Measurements from ENCODE around the gene CNPY1.

Gene CNPY1

DNA sequence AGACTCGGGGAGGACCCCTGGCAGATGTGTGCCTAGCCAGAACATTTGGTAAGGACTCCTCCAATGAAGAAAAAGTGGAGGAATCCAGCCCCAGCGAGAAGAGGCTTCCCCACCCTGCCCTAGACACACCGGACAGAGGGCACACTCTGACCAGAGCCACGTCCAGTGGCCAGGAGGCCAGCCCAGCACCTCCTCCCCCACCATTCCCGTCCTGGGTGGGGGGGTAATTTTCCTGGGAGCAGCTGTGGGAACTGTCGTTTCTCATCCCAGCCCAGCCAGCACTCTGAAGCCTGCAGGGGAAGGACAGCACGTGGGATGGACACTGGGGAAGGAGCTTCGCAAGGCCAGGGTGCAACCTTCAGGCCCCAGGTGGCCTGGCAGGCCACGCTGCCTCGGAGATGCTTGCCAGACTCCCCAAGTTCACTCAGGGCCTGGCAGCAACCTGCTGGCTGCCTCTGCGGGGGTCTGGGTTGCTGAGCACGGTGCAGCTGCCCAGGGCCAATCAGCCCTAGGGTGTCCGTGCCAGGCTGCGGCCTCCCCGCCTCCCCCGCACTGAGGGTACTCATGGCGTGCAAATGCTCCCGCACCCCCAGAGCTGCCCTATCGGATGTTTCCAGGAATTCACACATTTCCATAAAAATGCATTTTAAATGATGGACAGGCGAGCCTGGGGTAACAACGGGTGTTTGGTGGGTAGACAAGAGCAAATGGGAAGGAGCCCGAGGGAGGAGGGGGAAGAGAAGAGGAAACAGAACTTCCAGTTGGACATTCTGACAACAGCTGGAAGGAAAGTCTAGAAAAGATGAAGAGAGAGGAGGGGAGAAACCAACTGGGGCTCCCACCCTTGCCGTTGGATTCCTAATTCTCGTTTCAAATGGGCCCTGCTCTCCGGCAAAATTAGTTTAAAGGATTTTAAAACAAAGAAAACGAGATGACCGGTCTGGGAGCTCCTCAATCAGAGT is 90.3 kb downstream of the CNPY1 start:
- TF ChIP-seq, protein P1, sequence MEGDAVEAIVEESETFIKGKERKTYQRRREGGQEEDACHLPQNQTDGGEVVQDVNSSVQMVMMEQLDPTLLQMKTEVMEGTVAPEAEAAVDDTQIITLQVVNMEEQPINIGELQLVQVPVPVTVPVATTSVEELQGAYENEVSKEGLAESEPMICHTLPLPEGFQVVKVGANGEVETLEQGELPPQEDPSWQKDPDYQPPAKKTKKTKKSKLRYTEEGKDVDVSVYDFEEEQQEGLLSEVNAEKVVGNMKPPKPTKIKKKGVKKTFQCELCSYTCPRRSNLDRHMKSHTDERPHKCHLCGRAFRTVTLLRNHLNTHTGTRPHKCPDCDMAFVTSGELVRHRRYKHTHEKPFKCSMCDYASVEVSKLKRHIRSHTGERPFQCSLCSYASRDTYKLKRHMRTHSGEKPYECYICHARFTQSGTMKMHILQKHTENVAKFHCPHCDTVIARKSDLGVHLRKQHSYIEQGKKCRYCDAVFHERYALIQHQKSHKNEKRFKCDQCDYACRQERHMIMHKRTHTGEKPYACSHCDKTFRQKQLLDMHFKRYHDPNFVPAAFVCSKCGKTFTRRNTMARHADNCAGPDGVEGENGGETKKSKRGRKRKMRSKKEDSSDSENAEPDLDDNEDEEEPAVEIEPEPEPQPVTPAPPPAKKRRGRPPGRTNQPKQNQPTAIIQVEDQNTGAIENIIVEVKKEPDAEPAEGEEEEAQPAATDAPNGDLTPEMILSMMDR (IDR thresholded peaks at IDR 0.05; ENCODE audit: low read depth, low read length): no peak
- no peak overlapping the region for H3K4me3 ChIP-seq (replicated peaks in 1 of 2; ENCODE audit: low read depth in 2 of 2, low read length in 2 of 2)
- DNase-seq (ENCODE audit: low read depth in 2 of 2): no peak

DNA sequence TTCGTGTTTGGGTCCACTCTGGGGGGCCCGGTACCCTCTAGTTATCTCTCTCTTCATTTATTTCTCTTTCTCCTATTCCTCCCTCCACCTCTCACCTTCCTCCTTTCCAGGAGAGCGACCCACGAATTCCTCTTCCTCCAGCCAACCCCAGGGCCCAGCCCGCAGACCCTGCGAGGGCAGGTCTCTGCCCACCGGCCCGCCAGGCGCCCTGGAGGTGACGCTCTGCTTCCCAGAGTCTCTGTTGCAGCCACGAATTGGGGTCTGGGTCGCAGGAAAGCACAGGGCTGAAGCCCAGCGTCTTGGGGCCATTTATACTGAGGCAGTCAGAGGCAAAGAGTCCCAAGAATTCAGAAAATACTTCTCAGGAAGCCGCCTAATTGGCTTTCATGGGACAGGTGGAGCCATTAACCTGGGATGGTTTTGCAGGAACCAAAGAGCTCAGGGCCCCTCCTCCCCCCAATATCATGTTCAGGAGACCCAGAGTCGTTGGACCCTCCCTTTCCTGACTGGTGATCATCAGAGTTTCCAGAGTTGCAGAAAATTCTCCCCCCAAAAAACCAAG is 91.1 kb downstream of the CNPY1 start:
- no peak overlapping the region for H3K4me3 ChIP-seq (replicated peaks in 1 of 2; ENCODE audit: low read depth in 2 of 2, low read length in 2 of 2)
- TF ChIP-seq, protein P1 (IDR thresholded peaks at IDR 0.05; ENCODE audit: low read depth, low read length): no peak
- DNase-seq (ENCODE audit: low read depth in 2 of 2): no peak

DNA sequence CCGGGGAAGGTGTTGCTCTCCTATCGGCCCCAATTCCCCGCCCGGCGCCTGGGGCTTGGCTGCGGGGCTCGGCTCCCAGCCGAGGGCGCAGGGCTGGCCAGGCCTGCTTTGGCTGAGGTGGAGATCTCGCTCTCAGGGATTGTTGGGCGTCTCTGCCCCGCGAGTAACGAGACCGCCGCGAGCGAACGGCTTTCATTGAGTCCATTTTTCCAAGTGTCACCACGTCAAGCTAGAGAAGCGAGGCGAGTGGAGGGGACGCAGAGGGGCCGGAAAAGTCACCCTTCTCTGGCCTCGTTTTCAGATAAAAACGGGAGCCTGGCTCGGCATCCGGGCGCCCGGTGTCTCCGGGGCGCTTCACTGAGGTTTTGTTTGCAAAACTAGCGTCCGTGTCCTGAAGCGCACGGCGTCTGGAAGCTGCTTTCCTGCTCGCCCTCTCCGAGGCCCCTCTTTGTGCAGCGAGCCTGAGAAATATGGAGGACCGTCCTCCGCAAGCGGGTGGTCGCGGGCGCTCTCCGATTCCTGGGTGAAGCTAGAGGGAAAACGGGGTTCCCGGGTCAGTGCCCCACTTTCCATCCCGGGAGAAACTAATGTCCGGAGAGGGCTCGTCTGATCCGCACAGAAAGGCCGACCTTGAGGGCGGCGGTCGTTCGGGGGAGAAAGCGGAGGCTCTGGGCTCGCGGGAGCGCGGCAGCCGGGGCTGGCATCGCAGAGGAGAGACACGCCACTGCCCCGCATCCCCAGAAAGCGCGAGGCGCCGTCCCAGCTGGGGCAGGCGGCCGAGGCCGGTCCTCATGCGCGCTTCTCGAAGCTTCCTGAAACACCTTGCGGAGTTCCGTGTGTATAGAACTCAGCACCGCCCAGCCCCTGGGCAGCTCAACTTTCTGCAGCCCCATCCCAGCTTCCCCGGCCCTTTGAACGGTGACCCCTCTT is 91.9 kb downstream of the CNPY1 start:
- DNase-seq (ENCODE audit: low read depth in 2 of 2): no peak
- TF ChIP-seq, protein P1 (IDR thresholded peaks at IDR 0.05; ENCODE audit: low read depth, low read length): no peak
- H3K4me3 ChIP-seq (replicated peaks in 1 of 2; ENCODE audit: low read depth in 2 of 2, low read length in 2 of 2): no peak overlapping the region

DNA sequence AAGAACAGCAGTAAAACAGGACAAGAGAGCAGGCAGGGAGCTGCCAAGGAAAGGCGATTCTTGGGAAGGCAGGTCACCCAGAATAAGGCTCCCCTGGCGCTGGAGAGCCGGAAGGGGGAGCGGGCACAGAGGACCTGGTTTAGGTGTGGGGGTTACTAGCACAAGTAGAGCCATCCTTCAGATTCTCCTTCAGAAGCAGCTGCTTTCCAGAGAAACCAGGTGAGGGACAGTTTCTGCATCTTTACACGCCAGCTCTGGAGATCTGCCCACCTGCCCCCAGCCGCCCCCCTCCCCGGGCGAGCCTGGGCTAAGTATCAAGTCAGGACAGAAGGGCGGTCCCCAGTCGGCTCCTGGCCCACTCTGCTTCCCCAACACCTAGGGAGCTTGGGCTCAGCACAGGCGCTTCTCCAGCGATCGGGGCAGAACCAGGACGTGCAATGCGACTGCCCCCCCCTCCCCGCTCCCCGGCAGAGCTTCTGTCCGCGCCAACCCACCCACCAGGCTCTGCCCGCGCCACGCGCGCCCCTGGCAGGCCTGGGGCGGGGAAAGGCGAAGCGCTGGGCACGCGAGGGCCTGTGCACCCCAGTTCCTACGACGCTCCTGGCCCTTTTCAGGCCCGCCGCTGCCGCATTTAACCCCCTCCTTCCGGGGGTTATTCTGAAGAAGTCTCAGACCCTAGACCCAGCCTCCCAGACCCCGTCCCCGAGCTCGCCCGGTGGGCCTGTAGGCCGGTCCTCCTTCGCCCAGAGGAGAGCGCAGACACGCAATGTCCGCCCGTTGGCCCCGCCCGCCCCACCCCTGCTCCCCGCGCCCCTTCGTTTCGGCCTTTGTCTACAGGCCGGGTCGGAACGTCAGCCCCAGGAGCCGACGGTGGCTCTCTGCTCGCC is 92.8 kb downstream of the CNPY1 start:
- TF ChIP-seq, protein P1 (IDR thresholded peaks at IDR 0.05; ENCODE audit: low read depth, low read length): no peak
- H3K4me3 ChIP-seq (replicated peaks in 1 of 2; ENCODE audit: low read depth in 2 of 2, low read length in 2 of 2): no peak overlapping the region
- no peak for DNase-seq (ENCODE audit: low read depth in 2 of 2)

DNA sequence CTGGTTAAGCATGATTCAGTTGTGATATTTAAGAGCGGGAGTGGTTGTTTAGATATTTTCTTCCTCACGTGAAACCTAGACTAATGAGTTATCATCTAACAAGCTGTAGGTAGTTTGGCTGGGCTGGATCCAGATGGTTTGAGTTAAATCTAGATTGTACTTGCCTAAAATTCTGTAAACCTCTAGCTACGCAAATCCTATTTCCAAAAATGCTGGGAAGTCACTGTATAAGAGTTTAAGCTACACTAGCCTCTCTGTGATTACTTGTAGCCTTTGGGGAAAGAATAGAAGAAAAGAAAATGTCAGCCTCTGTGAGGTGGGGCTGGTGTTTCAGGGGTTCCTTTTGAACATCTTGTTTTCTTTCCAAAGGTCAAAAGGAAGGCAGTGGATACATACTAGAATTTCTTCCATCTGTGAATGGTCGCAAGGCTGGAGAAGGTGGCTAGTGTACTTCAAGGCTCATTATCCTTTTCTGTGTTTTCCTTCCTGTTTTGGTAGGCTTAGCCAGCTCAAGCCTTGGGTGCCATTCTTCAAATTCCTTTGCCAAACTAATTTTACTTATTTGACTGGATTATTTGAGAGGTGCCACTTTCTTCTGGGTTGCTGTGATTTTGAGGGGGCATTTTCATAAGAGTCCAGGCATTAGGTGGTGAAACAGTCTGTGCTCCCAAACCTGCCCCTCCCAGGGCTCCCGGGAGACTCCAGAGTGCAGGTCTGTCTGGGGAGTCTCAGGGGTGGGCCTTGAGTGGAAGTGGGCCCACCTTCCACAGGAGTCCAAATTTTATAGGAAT is 93.7 kb downstream of the CNPY1 start:
- TF ChIP-seq, protein P1 (IDR thresholded peaks at IDR 0.05; ENCODE audit: low read depth, low read length): no peak
- DNase-seq (ENCODE audit: low read depth in 2 of 2): no peak
- no peak overlapping the region for H3K4me3 ChIP-seq (replicated peaks in 1 of 2; ENCODE audit: low read depth in 2 of 2, low read length in 2 of 2)
